ENCODE data around the gene PYGO1. TPM values are rescaled to one million over a fixed set of nuclear protein-coding genes. Genes with fewer than 3 reads are reported as not detected.
A peak's percentile ranks its signal among the peaks of the same experiment; 100 is the strongest.

PYGO1 gene
- total RNA-seq, 2 experiments from 2014 or later = not detected

- H3K27me3 Mint-ChIP-seq = peaks cover 11% of the 10 kb centered on the region
- H3K4me3 Mint-ChIP-seq = no peak overlapping the region
- H3K4me1 Mint-ChIP-seq = peaks cover 2% of the 10 kb centered on the region
- ATAC-seq (no peak), DNase-seq (no peak)
- CTCF ChIA-PET = no interaction called here
- H3K27ac Mint-ChIP-seq = no peak overlapping the region
- no peaks in the 10 kb centered on the region for H3K36me3 Mint-ChIP-seq
- no peaks in the 10 kb centered on the region for H3K9me3 Mint-ChIP-seq (ENCODE audit: low read depth)
Observed at GRCh38 chr15:55549305-55549704, 38.8 kb downstream of the PYGO1 start.

- Mint-ChIP-seq H3K27ac (no peak overlapping the region), H3K9me3 (ENCODE audit: low read depth) (no peaks in the 10 kb centered on the region), H3K27me3 (peaks cover 27% of the 10 kb centered on the region), H3K36me3 (no peaks in the 10 kb centered on the region), H3K4me3 (no peak overlapping the region), H3K4me1 (peaks cover 2% of the 10 kb centered on the region)
- DNase-seq (no peak), ATAC-seq (no peak)
- CTCF ChIA-PET = no interaction called here
Observed at GRCh38 chr15:55546718-55547117, 41.4 kb downstream of the PYGO1 start.

GRCh38 chr15:55535436-55535835 lies 52.7 kb downstream of the PYGO1 start:
- H3K27me3 Mint-ChIP-seq = peaks cover 12% of the 10 kb centered on the region
- no peaks in the 10 kb centered on the region for H3K4me1 Mint-ChIP-seq
- ATAC-seq = peak; percentile 16
- H3K4me3 Mint-ChIP-seq = no peak overlapping the region
- no peaks in the 10 kb centered on the region for H3K36me3 Mint-ChIP-seq
- CTCF ChIA-PET = no interaction called here
- H3K27ac Mint-ChIP-seq = no peak overlapping the region
- no peak for DNase-seq
- no peaks in the 10 kb centered on the region for H3K9me3 Mint-ChIP-seq (ENCODE audit: low read depth)

GRCh38 chr15:55532944-55533343 lies 55.2 kb downstream of the PYGO1 start:
- no peak overlapping the region for H3K4me3 Mint-ChIP-seq
- ATAC-seq = no peak

GRCh38 chr15:55530861-55531313 lies 57.3 kb downstream of the PYGO1 start:
- ATAC-seq (no peak), DNase-seq (no peak)
- no peak overlapping the region for H3K27ac Mint-ChIP-seq
- peaks cover 12% of the 10 kb centered on the region for H3K27me3 Mint-ChIP-seq
- CTCF ChIA-PET = interaction anchor here (0.5 kb wide), 1 partner anchor 99 kb away, joined by 3 read pairs; no protein-coding TSS in a partner anchor
- no peak overlapping the region for H3K4me3 Mint-ChIP-seq
- H3K9me3 Mint-ChIP-seq (ENCODE audit: low read depth) = no peaks in the 10 kb centered on the region
- H3K4me1 Mint-ChIP-seq = peaks cover 1% of the 10 kb centered on the region
- no peaks in the 10 kb centered on the region for H3K36me3 Mint-ChIP-seq

More at GRCh38 chr15:55532944-55533343, 55.2 kb downstream of the PYGO1 start:
- H3K36me3 Mint-ChIP-seq = no peaks in the 10 kb centered on the region
- no peak overlapping the region for H3K27ac Mint-ChIP-seq
- no peaks in the 10 kb centered on the region for H3K4me1 Mint-ChIP-seq
- CTCF ChIA-PET = no interaction called here
- DNase-seq = no peak
- no peaks in the 10 kb centered on the region for H3K9me3 Mint-ChIP-seq (ENCODE audit: low read depth)
- H3K27me3 Mint-ChIP-seq = peaks cover 12% of the 10 kb centered on the region

- Mint-ChIP-seq H3K9me3 (ENCODE audit: low read depth) (no peaks in the 10 kb centered on the region), H3K36me3 (no peaks in the 10 kb centered on the region), H3K4me1 (peaks cover 1% of the 10 kb centered on the region), H3K27me3 (peaks cover 21% of the 10 kb centered on the region), H3K27ac (no peak overlapping the region), H3K4me3 (no peak overlapping the region)
- ATAC-seq (no peak), DNase-seq (no peak)
- CTCF ChIA-PET = no interaction called here
Observed at GRCh38 chr15:55528812-55529211, 59.3 kb downstream of the PYGO1 start.

- H3K9me3 Mint-ChIP-seq (ENCODE audit: low read depth) = no peaks in the 10 kb centered on the region
- no peaks in the 10 kb centered on the region for H3K36me3 Mint-ChIP-seq
- peaks cover 32% of the 10 kb centered on the region for H3K27me3 Mint-ChIP-seq
- CTCF ChIA-PET = interaction anchor here (1.1 to 1.3 kb wide), 4 partner anchors 109 to 319 kb away, joined by 3 to 5 read pairs (median 4); no protein-coding TSS in a partner anchor
- no peak overlapping the region for H3K27ac Mint-ChIP-seq
- no peak overlapping the region for H3K4me3 Mint-ChIP-seq
- DNase-seq (no peak), ATAC-seq (no peak)
- peaks cover 3% of the 10 kb centered on the region for H3K4me1 Mint-ChIP-seq
Observed at GRCh38 chr15:55527150-55527549, 61.0 kb downstream of the PYGO1 start.

GRCh38 chr15:55526559-55527036 lies 61.5 kb downstream of the PYGO1 start:
- ATAC-seq = peak; percentile 42
- Mint-ChIP-seq H3K4me1 (peaks cover 3% of the 10 kb centered on the region), H3K36me3 (no peaks in the 10 kb centered on the region), H3K27me3 (peaks cover 37% of the 10 kb centered on the region), H3K4me3 (no peak overlapping the region), H3K27ac (no peak overlapping the region), H3K9me3 (ENCODE audit: low read depth) (no peaks in the 10 kb centered on the region)
- CTCF ChIA-PET = interaction anchor here (0.8 to 2.0 kb wide), 6 partner anchors 12 to 319 kb away, joined by 3 to 10 read pairs (median 4); no protein-coding TSS in a partner anchor
- no peak for DNase-seq

- Mint-ChIP-seq H3K27me3 (peaks cover 43% of the 10 kb centered on the region), H3K4me1 (peaks cover 3% of the 10 kb centered on the region), H3K27ac (no peak overlapping the region), H3K9me3 (ENCODE audit: low read depth) (no peaks in the 10 kb centered on the region), H3K4me3 (no peak overlapping the region), H3K36me3 (no peaks in the 10 kb centered on the region)
- DNase-seq = no peak
- CTCF ChIA-PET = no interaction called here
- no peak for ATAC-seq
Observed at GRCh38 chr15:55522742-55523450, 65.2 kb downstream of the PYGO1 start.

- Mint-ChIP-seq H3K27me3 (peaks cover 35% of the 10 kb centered on the region), H3K9me3 (ENCODE audit: low read depth) (no peaks in the 10 kb centered on the region), H3K4me3 (no peak overlapping the region), H3K36me3 (no peaks in the 10 kb centered on the region), H3K27ac (no peak overlapping the region), H3K4me1 (peaks cover 1% of the 10 kb centered on the region)
- ATAC-seq (no peak), DNase-seq (no peak)
- CTCF ChIA-PET = no interaction called here
Observed at GRCh38 chr15:55518641-55519040, 69.5 kb downstream of the PYGO1 start.

- Mint-ChIP-seq H3K27me3 (peaks cover 31% of the 10 kb centered on the region), H3K4me3 (no peak overlapping the region), H3K4me1 (peaks cover 1% of the 10 kb centered on the region), H3K9me3 (ENCODE audit: low read depth) (no peaks in the 10 kb centered on the region), H3K27ac (no peak overlapping the region), H3K36me3 (no peaks in the 10 kb centered on the region)
- DNase-seq (no peak), ATAC-seq (no peak)
- CTCF ChIA-PET = no interaction called here
Observed at GRCh38 chr15:55518009-55518408, 70.1 kb downstream of the PYGO1 start.

GRCh38 chr15:55515991-55516776 lies 72.0 kb downstream of the PYGO1 start:
- no peak overlapping the region for H3K27ac Mint-ChIP-seq
- H3K36me3 Mint-ChIP-seq = no peaks in the 10 kb centered on the region
- CTCF ChIA-PET = interaction anchor here (2.6 kb wide), 1 partner anchor 10 kb away, joined by 10 read pairs; no protein-coding TSS in a partner anchor
- no peak for DNase-seq
- ATAC-seq = no peak
- H3K4me3 Mint-ChIP-seq = no peak overlapping the region
- no peaks in the 10 kb centered on the region for H3K4me1 Mint-ChIP-seq
- no peaks in the 10 kb centered on the region for H3K9me3 Mint-ChIP-seq (ENCODE audit: low read depth)
- H3K27me3 Mint-ChIP-seq = peaks cover 13% of the 10 kb centered on the region

- H3K9me3 Mint-ChIP-seq (ENCODE audit: low read depth) = no peaks in the 10 kb centered on the region
- CTCF ChIA-PET = interaction anchor here (2.6 kb wide), 1 partner anchor 10 kb away, joined by 10 read pairs; no protein-coding TSS in a partner anchor
- H3K36me3 Mint-ChIP-seq = no peaks in the 10 kb centered on the region
- H3K27ac Mint-ChIP-seq = no peak overlapping the region
- H3K4me3 Mint-ChIP-seq = no peak overlapping the region
- H3K27me3 Mint-ChIP-seq = peaks cover 13% of the 10 kb centered on the region
- DNase-seq = no peak
- no peak for ATAC-seq
- no peaks in the 10 kb centered on the region for H3K4me1 Mint-ChIP-seq
Observed at GRCh38 chr15:55515491-55515890, 72.7 kb downstream of the PYGO1 start.
